ENCODE results near the gene MYO7A. TPM values are rescaled to one million over a fixed set of nuclear protein-coding genes. Genes with fewer than 3 reads are reported as not detected.

MYO7A gene
- total and polyA plus RNA-seq, 2 donors (not counting 3 experiments of a cell fraction or from before 2014, with no cell fraction given) = 1.3 to 3.6 TPM

- peaks cover 5% of the 10 kb centered on the region for H3K4me1 ChIP-seq (ENCODE audit: control insufficient read depth, extremely low read depth, insufficient read depth, low read length)
- H3K79me2 ChIP-seq (ENCODE audit: control insufficient read depth, insufficient read depth, low read length) = no peaks in the 10 kb centered on the region
- POLR2A ChIA-PET = no interaction called here
- CTCF ChIA-PET = interaction anchor here (0.7 to 5.3 kb wide), 12 partner anchors 8 to 195 kb away, joined by 3 to 64 read pairs (median 4); partner anchors contain the start of gene MYO7A
- H3K4me2 ChIP-seq (ENCODE audit: insufficient read depth, low read length) = no peak overlapping the region
- FAIRE-seq (peak; percentile 42), DNase-seq (ENCODE audit: low read depth, low spot score) (peak; percentile 26)
- H3K36me3 ChIP-seq (ENCODE audit: control insufficient read depth in 2 of 2, extremely low read depth in 1 of 2, insufficient read depth in 2 of 2, low read length in 2 of 2) = no peaks in the 10 kb centered on the region
- H3K4me3 ChIP-seq (replicated peaks in 1 of 3; ENCODE audit: insufficient read depth in 1 of 3, low read depth in 1 of 3, low read length in 3 of 3) = no peak overlapping the region
- no peak overlapping the region for H3K9ac ChIP-seq (replicated peaks; ENCODE audit: extremely low read depth, insufficient read depth, low read length)
- H2AFZ ChIP-seq (ENCODE audit: low read depth, low read length) = no peak overlapping the region
- no peaks in the 10 kb centered on the region for H3K9me3 ChIP-seq (replicated peaks; ENCODE audit: control insufficient read depth, insufficient read depth, low read length)
- H3K27me3 ChIP-seq (ENCODE audit: control insufficient read depth in 2 of 2, insufficient read depth in 2 of 2, low read length in 2 of 2) = no peaks in the 10 kb centered on the region
- H3K27ac ChIP-seq (ENCODE audit: insufficient read depth, low read depth, low read length) = no peak overlapping the region
- dilution Hi-C loops (cut with MboI; ENCODE audit: extremely low pct_ligation_motif_present, low sequenced_read_pairs) (no loop called here), intact Hi-C loops (cut with micrococcal nuclease) (loop anchor here (1.0 kb wide), 1 partner anchor 66 kb away; no protein-coding TSS in a partner anchor)
- H3K9me1 ChIP-seq (replicated peaks; ENCODE audit: control insufficient read depth, extremely low read depth, insufficient read depth, low read length) = no peaks in the 10 kb centered on the region
- H4K20me1 ChIP-seq (replicated peaks; ENCODE audit: control insufficient read depth, extremely low read depth, insufficient read depth, low read length) = no peaks in the 10 kb centered on the region
- TF ChIP-seq MYC (IDR thresholded peaks at IDR 0.05; ENCODE audit: low read depth, low read length) (no peak), CTCF (IDR thresholded peaks at IDR 0.05; ENCODE audit: extremely low read depth in 1 of 2, insufficient read depth in 1 of 2, low read depth in 1 of 2, low read length in 2 of 2) (peak; percentile 52 to 76)
- no TSS peak for BruUV-seq (replicated peaks)
These were observed 14.5 kb upstream of the MYO7A start for GRCh38 chr11:77113382-77114088.

GRCh38 chr11:77114089-77114463 is 14.0 kb upstream of the MYO7A start:
- no peak overlapping the region for H3K27ac ChIP-seq (ENCODE audit: insufficient read depth, low read depth, low read length)
- DNase-seq (ENCODE audit: low read depth, low spot score) = no peak
- TF ChIP-seq GATA2 (IDR thresholded peaks at IDR 0.05; ENCODE audit: insufficient read depth, insufficient read length, low read depth, low read length) (no peak), POLR2AphosphoS5 (IDR thresholded peaks at IDR 0.05; ENCODE audit: insufficient read depth, low read depth, low read length) (no peak), EZH2 (IDR thresholded peaks at IDR 0.05; ENCODE audit: borderline replicate concordance, low read depth, low read length, severe bottlenecking) (no peak), FOS (IDR thresholded peaks at IDR 0.05; ENCODE audit: borderline replicate concordance, insufficient read depth, low read length) (no peak), CTCF (IDR thresholded peaks at IDR 0.05; ENCODE audit: extremely low read depth in 1 of 2, insufficient read depth in 1 of 2, low read depth in 1 of 2, low read length in 2 of 2) (no peak), POLR2A (IDR thresholded peaks at IDR 0.05; ENCODE audit: low read depth, low read length) (no peak), MAX (IDR thresholded peaks at IDR 0.05; ENCODE audit: insufficient read depth, insufficient read length) (no peak)
- POLR2A ChIA-PET = no interaction called here
- no peaks in the 10 kb centered on the region for H3K79me2 ChIP-seq (ENCODE audit: control insufficient read depth, insufficient read depth, low read length)
- dilution Hi-C loops (cut with MboI; ENCODE audit: extremely low pct_ligation_motif_present, low sequenced_read_pairs) = no loop called here
- H4K20me1 ChIP-seq (replicated peaks; ENCODE audit: control insufficient read depth, extremely low read depth, insufficient read depth, low read length) = no peaks in the 10 kb centered on the region
- H3K9me1 ChIP-seq (replicated peaks; ENCODE audit: control insufficient read depth, extremely low read depth, insufficient read depth, low read length) = no peaks in the 10 kb centered on the region
- intact Hi-C loops (cut with micrococcal nuclease) = no loop called here
- H3K36me3 ChIP-seq (ENCODE audit: control insufficient read depth in 2 of 2, extremely low read depth in 1 of 2, insufficient read depth in 2 of 2, low read length in 2 of 2) = no peaks in the 10 kb centered on the region
- H3K4me2 ChIP-seq (ENCODE audit: insufficient read depth, low read length) = no peak overlapping the region
- H2AFZ ChIP-seq (ENCODE audit: low read depth, low read length) = no peak overlapping the region
- CTCF ChIA-PET = interaction anchor here (0.8 to 5.3 kb wide), 14 partner anchors 8 to 195 kb away, joined by 3 to 64 read pairs (median 5); partner anchors contain the start of gene MYO7A
- no peak for FAIRE-seq
- H3K4me1 ChIP-seq (ENCODE audit: control insufficient read depth, extremely low read depth, insufficient read depth, low read length) = peaks cover under 1% of the 10 kb centered on the region
- H3K9me3 ChIP-seq (replicated peaks; ENCODE audit: control insufficient read depth, insufficient read depth, low read length) = no peaks in the 10 kb centered on the region
- no peaks in the 10 kb centered on the region for H3K27me3 ChIP-seq (ENCODE audit: control insufficient read depth in 2 of 2, insufficient read depth in 2 of 2, low read length in 2 of 2)
- H3K9ac ChIP-seq (replicated peaks; ENCODE audit: extremely low read depth, insufficient read depth, low read length) = no peak overlapping the region
- BruUV-seq (replicated peaks) = no TSS peak
- no peak overlapping the region for H3K4me3 ChIP-seq (replicated peaks in 1 of 3; ENCODE audit: insufficient read depth in 1 of 3, low read depth in 1 of 3, low read length in 3 of 3)

Measured in endothelial cell of umbilical vein (primary cell).